Activated CD4-positive, CD25-positive, alpha-beta regulatory T cell treated with anti-CD3 and anti-CD28 coated beads, Interleukin-2, amount 50 U/mL, for 24 hours (primary cell): ENCODE data around the gene MYCBPAP.
A peak's percentile ranks its signal among the peaks of the same experiment; 100 is the strongest.

Experiments
- ATAC-seq, 2 donors: fragments of 150-1000 bp; cut with Tn5 transposase; one replicate each; pipeline ENCODE4 v1.10.0; 2021; ENCODE audit warnings: mild to moderate bottlenecking in 1 of 2, moderate library complexity in 1 of 2

Gene MYCBPAP

DNA sequence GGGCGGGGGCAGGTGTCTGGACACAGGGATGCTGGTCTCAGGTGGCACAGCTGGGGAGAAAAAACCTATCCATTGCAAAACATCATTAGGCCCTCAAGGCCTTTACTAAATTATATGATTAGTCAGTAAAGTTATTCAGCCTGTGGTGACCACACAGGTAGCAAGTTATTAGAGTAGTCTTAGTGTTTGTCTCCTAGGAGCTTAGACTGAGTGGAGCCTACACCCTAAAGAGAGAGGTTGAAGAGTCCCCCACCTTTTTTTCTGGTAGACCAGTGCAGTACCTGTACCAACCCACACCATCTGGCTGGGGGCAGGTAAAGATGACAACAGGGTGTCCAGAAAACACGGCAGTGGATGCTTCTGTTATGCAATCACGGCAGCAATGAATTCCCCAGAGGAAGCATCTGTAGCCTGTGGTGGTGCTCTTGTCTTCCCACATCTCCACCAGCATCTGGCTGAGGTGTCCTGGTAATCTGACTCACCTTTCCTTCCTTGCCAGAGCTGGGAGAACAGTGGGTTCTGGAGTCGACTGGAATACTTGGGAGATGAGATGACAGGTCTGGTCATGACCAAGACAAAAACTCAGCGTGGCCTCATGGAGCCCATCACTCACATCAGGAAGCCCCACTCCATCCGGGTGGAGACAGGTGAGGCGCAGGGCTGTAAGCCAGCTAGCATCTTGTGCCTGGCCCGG is 11.0 kb downstream of the MYCBPAP start:
- ATAC-seq = no peak

DNA sequence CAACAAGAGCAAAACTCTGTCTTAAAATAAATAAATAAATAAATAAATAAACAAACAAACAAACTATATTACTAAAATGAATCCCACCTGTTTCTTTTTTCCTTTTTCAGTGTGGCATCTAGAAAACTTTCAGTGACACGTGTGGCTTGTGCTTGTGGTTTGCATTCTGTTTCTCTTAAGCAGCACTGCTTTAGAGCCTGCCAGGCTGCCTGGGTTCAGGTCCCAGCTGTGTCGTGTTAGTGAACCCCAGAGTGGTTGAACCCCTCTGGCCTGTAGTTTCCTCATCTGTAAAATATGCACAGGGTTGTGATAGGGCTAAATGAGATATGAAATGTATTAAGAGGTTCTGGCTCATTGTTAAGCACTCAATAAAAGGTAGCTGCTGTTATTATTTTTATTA is 12.2 kb downstream of the MYCBPAP start:
- no peak for ATAC-seq

DNA sequence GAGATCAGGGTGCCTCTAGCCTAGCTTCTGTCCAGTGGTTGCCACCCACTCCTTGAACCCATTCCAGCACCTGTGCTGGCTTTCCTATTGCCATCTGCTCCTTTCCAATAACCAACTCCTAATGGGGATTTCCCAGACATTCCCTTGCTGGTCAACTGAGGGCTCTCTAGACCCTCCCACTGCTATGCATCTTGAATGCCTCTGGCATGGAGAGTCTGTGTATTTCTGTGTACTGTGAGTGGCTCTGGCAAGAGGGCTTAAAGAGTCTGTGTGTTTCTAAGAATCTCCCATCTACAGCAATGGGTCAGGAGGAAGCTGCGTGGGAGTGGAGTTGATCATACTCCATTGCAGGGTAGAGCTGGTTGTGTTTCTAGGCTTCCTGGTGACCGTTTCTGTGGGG is 13.3 kb downstream of the MYCBPAP start:
- no peak for ATAC-seq

DNA sequence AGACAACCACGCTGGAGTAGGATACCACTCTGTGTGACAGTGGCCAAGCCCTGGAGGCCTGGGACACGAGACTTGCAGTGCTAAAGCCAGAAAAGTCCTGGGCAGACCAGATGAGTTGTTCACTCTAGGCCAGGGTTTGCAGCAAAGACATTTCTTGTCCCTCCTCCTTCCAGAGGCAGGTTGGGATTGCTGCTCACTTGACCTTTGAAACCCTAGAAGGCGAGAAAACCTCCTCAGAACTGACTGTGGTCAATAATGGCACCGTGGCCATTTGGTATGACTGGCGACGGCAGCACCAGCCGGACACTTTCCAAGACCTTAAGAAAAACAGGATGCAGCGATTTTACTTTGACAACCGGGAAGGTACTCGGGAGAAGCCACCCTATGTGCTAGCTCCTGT is 14.5 kb downstream of the MYCBPAP start:
- no peak for ATAC-seq

DNA sequence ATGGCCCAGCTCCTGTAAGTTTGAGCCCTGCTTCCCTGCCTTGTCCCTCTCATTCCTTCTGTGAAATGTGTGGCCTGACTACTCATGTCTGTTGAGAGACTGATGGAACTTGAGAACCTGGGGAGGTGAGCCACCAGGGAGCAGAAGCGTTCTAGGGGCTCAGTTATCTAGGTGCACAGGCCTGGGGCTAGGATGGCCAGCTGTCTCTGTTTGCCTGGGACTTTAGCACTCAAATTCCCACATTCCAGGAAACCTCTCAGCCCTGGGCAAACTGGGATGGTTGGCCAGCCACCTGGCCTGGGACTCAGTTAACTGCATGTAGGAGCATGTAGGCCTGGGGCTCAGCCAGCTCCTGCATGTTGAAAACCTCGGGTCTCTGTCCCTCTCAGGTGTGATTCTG is 15.0 kb downstream of the MYCBPAP start:
- ATAC-seq = no peak

DNA sequence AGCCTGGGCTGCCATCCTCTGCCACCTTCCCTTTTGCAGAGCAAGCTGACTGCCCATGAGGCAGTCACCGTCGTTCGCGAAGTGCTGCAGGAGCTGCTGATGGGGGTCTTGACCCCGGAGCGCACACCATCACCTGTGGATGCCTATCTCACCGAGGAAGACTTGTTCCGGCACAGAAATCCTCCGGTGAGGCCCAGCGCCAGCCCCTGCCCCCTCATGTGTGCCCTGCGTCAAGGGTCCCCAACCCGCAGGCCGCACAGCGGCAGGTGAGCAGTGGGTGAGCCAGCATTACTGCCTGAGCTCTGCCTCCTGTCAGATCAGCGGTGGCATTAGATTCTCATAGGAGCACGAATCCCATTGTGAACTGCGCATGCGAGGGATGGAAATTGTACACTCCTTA is 16.6 kb downstream of the MYCBPAP start:
- no peak for ATAC-seq

DNA sequence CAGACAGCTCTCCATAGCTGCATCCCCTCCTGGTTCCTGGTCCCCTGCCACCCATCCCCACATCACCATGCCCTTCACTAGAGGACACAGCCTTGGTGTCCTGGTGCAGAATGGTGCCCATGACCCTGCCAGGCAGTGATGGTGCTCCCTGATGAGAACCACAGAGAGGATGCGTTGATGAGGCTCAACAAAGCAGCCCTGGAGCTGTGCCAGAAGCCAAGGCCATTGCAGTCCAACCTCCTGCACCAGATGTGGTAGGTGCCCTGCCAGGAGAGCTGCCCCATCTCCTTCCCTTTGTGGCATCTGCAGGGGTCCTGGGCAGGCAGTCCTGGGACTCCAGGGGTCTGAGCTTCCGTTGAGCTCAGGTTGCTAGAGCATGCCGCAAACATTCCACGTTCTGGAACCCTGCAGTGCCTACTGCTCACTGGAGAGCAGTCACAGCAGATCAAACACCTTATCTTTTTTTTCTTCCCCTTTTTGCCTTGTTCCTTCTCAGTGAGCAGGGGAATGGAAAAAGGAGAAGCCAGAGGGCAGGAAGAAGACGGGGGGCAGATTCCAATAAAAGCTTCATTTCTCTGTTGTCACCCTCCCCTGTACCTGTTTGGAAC is 19.0 kb downstream of the MYCBPAP start:
- ATAC-seq = no peak

DNA sequence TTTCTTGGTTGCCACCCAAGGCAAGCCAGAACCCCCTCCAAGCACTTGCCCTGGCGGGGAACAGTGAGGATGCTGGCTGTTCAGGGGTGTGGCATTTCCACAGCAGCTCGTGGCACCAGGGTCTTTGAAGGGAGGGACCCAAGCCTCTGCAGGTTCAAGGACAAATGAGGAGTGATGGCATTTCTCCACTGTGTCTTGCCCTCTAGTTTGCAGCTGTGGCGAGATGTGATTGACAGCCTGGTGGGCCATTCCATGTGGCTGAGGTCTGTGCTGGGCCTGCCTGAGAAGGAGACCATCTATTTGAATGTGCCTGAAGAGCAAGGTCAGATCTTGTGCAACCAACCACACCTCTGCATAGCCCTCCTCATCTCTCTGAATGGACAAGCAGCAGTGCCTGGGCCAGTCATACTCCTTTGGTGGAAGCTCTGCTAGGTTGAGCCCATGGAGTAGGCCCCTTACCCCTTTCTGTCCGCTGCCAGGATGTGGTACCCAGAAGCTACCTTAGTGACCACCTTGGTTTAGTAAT is 19.8 kb downstream of the MYCBPAP start:
- no peak for ATAC-seq

DNA sequence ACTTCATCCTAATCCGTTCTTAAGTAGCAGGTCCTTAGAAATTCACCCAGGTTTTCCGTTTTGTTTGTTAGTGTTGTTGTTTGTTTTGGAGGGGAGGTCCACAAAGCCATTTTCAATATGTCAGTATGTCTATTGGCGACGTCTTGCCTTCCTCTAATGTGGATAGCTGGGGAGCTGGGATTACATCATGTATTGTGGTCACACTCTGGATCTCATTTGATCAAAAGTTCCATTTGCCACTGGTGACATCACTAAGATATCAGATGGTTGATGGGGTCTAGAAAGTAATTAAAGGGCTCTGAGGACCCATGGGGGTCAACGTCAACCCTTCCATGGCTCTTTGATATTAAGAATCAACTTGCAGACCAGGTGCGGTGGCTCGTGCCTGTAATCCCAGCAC is 21.6 kb downstream of the MYCBPAP start:
- ATAC-seq = no peak

DNA sequence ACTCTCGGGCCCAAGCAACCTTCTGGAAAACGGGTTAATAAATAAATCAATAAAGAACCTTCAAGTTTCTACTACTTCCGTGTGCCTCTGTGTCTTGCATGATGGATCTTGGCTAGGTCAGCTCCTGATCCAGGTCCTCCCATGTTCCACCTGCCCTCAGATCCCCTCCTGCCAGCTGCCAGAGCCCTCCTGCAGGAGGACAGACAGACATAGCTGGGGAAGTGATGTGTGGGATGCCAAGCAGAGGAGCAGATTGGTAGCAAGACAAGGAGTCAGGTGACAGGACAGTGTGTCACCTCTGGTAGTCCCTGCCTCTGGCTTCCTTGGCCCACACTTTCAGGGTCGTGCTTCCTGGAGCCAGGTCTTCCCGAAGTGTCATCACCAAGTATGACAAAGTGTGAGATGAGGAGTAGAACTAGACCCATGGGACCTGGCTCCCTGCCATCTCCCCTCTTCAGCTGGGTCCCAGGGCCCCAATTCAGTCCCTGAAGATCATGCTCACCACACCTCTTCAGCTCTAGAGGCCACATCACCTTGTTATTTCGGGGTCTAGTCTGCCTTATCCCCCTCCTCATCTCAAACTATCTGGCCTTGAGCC is 23.3 kb downstream of the MYCBPAP start:
- no peak for ATAC-seq

DNA sequence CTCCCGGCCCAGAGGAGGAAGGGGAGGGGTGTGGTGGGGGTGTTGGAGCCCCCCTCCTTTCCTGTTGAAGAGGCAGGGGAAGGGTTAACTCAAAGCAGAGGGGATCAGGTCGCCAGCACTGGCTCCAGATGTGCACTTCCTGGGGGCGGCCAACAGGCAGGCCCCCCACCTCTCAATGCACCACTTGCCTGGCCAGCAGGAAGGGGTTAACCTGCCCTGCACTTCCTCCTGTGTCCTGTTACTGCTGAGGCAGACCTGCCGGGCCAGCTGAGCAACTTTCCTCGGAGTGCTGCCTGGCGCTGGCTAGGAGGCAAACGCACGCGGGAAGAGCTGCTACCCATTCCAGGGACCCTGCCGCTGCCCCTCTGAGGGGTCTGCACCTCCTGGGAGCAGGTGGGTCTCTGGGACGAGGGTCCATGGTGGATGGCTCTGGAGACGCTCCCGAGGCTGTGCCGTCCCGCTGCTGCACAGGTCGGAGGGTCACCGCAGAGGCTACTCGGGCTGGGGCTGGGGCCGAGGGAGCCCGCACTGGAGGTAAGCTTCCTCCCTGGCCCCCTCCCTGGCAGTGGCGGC is 24.3 kb downstream of the MYCBPAP start, which contains the start of gene EPN3:
TSS of gene EPN3 (plus strand) at position 284 of the 573 bp plus-strand sequence. CDS start 3,822 bp downstream, outside the sequence.
- ATAC-seq = no peak

DNA sequence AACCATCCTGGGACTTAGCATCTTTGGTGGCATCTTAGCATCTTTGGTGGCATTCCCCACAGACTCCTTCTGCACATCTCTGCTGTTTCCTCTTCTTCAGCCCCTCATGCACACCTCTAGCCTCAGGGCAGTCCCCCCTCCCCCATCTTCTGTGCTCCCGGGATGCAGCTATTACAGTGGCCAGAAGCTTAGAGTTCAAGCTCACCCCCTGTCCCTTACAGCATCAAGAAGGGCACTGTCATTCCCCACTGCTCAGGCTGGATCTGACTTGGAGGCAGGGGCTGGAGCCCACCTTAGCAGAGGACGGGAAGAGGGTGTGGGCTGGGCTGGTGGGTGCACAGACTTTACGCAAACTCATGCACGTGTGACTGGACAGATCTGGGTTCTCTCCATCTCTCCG is 24.9 kb downstream of the MYCBPAP start:
- no peak for ATAC-seq

DNA sequence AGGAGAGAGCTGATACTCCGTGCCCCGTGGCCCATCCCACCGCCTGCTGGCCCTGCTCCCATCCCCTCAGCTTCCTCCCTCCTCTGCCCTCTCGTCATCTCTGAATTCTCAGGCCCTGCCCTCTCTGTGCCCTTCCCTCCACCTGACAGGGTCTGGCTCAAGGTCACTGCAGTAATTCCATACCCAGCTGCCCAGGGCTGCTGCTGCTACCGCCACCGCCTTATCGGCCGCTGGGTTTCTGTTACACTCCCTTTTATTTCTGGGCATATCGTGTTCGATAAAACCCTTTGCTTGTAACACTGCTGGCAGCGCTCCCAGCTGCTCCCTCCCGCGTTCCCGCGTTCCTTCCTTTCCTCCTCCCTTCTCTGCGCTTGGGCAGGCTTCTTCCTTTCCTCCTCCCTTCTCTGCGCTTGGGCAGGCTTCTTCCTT is 25.5 kb downstream of the MYCBPAP start:
- ATAC-seq = no peak

DNA sequence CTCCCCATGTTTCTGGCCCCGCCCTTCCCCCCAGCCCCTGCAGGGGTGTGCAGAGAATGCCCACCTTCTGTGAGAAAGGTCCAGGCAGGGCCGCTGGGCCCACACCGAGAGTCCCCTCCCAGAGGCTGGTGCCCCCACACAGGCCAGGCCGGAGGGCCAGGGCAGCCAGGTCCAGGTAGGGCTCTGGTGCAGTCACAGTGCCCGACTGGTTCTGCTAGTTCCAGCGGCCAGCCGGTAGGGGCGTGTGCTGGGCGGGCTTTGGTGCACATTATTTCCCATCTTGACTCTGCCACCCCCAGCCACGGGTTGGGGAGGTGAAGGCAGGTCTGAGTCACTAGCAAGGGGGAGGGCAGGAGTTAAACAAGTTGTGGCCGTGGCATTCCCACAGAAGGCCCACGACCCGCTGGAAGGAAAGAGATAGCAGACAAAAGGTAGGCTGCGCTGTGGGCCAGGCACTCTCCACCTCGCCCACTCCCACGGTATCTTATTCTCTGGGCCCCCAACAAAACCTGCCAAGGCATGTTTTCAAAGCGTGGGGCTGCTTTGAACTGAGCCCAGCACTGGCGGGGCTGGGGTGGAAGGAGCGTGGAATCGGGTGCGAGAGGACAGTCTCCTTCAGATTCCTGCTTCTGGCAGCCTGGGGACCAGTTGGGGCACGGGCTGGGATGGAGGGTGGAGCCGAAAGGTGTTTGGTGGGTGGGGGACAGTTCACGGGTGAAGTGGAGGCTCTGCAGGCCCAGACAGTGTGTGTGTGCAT is 26.2 kb downstream of the MYCBPAP start:
- ATAC-seq = peak; percentile 45 to 56

DNA sequence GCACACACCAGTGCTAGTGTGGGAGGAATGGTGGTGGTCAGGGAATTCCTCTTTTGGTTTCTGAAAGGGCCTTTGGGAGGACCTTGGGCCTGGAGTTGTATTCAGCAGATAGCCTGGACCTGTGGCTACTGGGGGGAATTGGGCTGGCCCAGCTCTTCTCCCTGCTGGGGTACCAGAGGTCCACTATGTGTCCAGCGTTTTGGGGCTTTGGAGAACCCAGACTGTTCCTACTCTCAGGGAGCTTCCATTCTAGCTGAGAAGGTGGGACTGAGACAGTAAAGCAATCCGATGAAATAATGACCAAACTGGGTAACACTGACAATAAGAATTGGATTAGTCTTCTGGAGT is 26.7 kb downstream of the MYCBPAP start:
- ATAC-seq = no peak

DNA sequence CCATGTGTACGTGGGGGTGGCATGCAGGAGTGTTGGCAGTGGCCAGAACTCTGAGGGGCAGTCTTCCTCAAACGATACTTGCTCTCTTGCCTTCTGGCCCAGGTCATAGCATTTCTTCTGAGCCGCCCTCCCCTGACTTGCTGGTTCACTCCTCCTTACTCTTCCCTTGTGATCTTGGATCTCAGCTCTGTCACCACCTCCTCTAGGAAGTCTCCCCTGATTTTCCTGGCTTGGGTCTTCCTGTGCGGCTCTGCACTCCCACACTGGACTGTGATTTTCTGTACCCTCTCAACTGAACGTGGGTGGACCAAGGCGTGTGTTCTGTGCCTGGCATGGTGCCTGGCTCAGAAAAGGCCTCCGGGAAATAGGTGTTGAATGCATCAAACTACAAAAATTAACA is 27.2 kb downstream of the MYCBPAP start:
- no peak for ATAC-seq

DNA sequence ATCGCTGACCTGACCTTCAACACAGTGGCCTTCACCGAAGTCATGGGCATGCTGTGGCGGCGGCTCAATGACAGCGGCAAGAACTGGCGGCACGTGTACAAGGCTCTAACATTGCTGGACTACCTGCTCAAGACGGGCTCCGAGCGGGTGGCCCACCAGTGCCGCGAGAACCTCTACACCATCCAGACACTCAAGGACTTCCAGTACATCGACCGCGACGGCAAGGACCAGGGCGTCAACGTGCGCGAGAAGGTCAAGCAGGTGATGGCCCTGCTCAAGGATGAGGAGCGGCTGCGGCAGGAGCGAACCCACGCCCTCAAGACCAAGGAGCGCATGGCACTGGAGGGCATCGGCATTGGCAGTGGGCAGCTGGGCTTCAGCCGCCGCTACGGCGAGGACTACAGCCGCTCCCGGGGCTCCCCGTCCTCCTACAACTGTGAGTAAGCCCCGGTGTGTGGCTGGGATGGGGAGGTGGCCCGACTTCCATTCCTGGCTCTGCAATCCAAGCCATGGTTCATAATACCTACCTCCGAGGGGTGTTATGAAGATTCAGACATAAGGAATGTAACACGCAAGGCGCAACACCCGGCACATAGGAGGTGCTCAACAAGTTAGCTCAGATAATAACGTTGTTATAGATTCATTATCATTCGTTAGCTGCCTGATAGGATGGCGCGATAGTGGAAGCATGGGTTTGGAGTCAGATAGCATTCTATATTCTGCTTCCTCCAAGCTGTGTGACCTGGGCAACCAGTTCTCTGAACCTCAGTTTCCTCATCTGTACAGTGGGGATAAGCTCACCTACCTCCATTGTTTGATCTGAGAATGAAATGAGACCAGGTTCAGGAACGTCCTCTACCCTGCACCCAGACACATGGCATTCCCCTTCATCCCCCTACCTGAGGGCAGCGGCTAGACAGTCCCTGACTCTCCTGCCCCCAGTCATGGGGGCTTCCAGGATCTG is 28.7 kb downstream of the MYCBPAP start:
- no peak for ATAC-seq

DNA sequence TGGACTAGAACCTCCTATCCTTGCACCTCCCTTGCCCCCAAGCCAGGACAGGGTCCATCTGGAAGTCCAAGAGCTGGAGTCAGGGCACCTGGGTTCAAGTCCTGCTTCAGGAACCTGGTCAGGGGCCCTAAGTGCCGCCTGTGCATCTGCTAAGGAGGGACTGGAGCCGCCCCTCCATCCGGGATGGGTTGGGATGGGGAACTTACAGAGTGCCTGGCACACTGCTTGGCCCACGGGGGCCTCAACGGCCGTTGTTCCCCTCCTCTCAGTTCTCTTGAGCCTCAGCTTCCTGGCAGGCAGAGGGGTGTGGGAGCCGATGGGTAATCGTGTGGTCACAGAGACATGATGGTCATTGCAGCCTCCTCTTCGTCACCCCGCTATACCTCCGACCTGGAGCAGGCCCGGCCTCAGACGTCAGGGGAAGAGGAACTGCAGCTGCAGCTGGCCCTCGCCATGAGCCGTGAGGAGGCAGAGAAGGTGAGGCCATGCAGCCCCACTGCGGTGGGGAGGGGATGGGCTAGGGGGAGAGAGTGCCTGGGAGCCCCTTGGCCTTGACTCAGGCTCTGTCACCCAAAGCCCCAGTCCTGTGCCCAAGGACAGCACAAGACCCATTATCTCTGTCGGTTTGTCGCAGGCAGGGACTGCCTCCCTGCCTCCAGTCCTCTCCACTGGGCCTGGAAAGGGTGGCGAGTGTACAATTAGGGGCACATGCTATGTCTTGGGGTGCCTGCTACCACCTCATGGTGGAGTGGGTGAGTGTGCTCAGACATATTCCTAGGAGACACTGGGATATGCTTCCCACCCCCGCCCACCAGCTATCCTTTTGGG is 29.7 kb downstream of the MYCBPAP start:
- no peak for ATAC-seq

DNA sequence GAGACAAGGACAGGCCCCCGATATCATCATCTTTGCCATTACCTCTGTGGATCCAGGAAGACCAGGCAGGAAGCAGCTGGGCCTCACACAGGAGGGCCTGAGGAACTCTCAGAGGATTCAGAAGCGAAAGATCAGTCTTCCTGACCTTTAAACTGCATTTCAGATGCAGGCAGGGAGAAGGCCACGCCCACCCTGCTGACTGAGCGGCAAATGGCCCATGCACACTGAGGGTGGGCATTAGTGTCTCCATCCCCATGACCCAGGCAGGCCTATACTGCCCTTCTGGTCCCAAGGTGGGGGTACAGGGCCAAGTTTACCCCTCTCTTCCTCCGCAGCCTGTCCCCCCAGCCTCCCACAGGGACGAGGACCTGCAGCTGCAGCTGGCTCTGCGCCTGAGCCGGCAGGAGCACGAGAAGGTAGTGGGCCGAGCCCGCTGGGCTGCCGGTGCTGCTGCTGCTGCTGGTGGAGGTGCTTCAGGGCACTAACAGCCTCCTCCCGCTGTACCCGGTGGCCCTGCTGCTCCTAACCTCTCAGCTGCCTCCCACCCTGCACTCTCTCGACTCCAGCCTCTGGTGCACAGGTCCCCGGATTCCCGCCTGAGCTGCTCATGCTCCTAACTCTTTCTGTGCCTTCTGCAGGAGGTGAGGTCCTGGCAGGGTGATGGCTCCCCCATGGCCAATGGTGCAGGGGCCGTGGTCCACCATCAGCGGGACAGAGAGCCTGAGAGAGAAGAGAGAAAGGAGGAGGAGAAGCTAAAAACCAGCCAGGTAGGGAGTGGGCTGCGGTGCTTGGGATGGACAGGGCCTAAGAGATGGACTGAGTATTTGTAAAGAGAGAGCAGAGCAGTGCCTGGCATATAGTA is 30.5 kb downstream of the MYCBPAP start:
- no peak for ATAC-seq
